ENCODE measurements around the gene AGRN.
"Not testable (repeated sequence)": the region's sequence is repeated elsewhere in the genome, so short reads cannot be mapped to it uniquely, and the experiment has no call there.

AGRN gene

DNA sequence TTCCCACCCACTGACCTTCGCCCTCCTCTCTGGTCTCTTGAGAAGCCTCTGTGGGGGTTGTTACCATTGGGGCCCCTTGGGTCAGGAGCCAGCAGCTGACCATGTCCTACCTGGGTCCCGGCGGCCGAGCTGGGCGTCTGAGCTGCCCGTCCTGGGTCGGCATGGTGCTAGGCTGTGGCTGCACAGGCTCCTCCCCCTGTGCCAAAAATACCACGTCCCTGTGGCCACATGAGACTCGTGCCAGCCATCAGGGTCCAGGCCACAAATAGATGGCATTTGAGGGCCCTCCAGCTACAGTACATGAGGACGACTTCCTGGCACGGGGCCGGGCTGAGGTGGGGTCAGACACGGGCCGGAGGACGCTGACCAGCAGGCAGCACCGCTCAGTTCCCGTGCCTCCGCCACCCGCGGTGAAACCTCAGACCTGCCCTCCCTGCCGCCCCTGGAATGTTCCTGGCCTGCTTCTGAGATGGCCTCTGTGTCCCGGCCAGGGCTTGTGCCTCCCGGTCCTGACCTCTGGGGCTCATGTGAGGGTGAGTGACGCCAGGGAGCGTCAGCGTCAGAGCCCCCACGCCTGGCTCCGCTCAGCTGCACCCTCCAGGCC lies 37.9 kb upstream of the AGRN start, which contains the start of gene PERM1:
Gene PERM1 (minus strand): TSS at position 139 of the 604 bp plus-strand sequence. CDS start 1,064 bp downstream, outside the sequence.
- DNase-seq (ENCODE audit: low spot score), result no peak

DNA sequence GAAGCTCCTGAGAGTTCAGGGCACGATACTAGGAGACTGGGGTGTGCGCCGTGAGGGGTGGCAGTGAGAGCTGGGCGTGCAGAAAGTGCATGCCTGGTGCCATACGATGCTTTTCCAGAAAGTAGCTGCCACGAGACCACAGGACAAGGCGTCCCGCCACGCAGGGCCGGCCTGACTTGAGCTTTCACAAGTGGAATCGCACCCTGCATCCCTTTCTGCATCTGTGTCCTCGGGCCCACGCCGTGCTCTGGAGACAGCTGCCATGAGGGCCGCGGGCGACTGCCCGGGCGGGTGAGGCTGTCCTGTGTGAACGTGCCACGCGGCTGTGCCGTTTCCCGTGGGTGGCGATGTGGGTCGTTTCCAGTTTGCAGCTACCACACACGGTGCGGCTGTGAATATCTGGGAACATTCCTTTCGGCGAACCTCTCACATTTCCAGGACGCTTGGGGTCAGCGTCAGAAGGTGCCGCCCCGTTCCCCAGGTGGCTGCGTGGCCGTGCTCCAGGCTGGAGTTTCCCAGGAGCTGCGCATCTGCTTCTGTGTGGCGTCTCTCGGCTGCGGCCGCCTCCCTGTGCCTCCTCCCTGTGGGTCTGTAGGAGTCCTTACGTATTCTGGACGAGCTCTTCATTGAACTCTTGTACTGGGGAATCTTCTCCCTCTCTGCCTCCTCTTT lies 37.0 kb upstream of the AGRN start:
- DNase-seq (ENCODE audit: low spot score), result no peak

DNA sequence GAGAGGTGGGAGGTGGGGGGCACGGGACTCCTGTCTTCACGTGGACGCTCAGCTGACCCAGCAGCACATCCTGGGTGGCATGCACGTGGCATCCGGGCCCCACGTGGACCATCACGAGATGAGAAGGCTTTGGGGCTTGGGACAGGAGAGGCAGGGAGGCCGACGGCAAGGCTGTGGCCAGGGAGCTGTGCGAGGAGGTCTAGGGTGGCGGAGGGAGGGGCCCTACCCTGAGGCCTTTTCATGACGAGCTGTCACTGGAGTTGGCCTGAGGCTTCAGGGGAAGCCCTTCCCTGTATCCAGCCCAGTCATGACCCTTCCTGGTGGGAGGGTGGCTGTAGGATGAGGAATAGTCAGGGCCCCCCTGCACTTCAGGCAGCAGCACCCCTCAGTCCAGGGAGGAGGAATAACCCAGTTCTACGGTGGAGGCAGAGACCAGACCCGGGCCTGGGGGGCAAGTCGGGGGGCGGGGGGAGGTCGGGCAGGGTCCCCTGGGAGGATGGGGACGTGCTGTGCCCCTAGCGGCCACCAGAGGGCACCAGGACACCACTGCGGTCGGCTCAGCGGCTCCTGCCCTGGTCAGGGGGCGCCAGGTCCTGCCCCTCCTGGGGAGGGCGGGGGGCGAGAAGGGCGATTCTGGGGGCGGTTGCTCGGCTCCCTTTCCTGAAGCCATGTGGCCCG lies 36.0 kb upstream of the AGRN start:
- peak; percentile 41 for DNase-seq (ENCODE audit: low spot score)

DNA sequence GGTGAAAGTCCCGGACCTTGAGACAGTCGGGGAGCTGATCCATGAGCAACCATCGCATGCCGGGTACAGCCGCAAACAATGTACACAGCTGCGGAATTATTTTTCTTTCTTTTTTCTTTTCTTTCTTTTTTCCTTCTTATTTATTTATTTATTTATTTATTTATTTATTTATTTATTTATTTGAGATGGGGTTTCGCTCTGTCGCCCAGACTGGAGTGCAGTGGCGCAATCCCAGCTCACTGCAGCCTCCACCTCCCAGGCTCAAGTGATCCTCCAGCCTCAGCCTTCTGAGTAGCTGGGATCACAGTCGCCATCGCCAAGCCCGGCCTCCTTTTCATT lies 35.5 kb upstream of the AGRN start:
- DNase-seq (ENCODE audit: low spot score), result no peak

GRCh38 chr1:985126-985525 lies 34.8 kb upstream of the AGRN start:
- no peak for DNase-seq (ENCODE audit: low spot score)

GRCh38 chr1:988061-988460 lies 31.9 kb upstream of the AGRN start:
- DNase-seq (ENCODE audit: low spot score), result not testable (repeated sequence)

DNA sequence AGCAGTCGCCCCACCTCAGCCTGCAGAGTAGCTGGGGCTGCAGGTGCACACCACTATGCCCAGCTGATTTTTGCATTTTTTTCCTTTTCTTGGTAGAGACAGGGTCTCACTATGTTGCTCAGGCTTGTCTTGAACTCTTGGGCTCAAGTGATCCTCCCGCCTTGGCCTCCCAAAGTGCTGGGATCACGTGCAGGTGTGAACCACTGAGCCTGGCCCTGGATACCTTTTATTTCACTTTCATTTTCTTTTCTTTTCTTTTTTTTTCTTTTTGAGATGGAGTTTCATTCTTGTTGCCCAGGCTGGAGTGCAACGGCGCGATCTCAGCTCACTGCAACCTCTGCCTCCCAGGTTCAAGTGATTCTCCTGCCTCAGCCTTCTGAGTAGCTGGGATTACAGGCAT lies 28.6 kb upstream of the AGRN start:
- not testable (repeated sequence) for DNase-seq (ENCODE audit: low spot score)

DNA sequence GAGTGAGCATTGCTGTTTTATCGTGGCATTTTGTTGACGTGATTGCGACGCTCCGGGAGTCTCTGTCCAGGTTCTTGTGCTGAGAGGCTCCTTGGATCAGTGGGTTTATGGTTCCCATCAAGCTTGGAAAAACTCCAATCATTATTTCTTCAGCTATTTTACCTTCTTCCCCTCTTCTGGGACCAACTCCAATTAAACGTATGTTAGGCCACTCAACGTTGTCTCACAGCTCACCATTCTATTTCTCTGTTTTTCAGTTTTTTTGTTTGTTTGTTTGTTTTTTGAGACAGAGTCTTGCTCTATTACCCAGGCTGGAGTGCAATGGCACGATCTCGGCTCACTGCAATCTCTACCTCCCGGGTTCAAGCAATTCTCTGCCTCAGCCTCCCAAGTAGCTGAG lies 28.0 kb upstream of the AGRN start:
- DNase-seq (ENCODE audit: low spot score), result no peak

- no peak for DNase-seq (ENCODE audit: low spot score)
Measured at GRCh38 chr1:992362-992761, 27.6 kb upstream of the AGRN start.

DNA sequence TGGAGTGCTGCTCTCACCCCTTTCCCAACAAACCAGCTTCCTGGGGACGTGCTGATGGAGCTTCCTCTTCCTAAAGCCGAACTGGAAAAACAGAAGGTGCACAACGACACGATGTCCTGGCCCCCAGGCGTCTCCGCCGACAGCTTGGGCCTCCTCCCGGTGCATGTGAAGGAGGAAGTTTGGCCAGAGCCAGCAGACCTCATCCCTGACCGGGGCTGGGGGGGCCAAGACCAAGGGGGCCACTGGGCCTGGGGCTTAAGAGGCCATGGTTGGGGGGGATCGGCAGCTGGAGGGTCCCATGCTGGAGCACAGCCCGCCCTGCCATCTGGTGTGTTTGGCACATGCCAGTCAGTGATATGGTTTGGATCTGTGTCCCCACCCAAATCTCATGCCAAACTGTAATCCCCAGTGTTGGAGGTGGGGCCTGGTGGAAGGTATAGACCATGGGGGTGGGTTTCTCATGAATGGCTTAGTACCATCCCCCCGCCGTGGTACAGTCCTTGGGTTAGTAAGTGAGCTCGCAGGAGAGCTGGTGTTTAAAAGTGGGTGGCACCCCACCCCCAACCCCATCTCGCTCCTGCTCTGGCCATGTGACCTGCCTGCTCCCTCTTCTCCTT lies 26.4 kb upstream of the AGRN start:
- DNase-seq (ENCODE audit: low spot score), result no peak

GRCh38 chr1:994546-994945 lies 25.4 kb upstream of the AGRN start:
- not testable (repeated sequence) for DNase-seq (ENCODE audit: low spot score)

DNA sequence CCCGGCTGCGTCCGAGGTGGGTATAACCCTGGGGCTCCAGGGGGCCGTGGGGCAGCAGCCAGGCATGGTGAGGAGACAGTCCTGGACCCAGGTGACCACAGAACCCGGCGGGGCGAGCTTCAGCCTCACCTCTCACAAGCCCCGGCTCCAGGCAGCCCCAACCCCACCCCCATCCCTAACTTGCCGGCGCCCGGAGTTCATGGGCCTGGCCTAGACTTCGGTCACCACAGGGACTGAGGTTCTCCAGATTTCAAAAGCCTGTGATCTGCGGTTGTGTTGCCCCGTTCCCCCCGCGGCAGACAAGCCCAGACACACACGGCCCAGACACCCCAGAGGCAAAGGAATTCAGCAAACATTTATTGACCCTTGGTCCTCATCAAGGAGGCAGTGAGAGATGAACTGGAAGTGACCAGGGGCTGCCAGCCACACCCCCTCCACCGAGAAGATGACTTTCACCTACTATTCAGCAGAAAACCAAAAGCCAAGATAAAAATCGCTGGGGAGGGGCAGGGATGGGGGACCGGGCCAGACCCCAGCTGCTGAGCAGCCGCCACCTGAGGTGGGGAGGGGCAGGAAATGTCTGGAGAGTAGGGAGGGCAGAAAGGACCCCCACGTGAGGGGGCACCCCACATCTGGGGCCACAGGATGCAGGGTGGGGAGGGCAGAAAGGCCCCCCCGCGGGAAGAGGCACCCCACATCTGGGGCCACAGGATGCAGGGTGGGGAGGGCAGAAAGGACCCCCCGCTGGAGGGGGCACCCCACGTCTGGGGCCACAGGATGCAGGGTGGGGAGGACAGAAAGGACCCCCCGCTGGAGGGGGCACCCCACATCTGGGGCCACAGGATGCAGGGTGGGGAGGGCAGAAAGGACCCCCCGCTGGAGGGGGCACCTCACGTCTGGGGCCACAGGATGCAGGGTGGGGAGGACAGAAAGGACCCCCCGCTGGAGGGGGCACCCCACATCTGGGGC lies 24.0 kb upstream of the AGRN start:
- DNase-seq (ENCODE audit: low spot score), result no peak

DNA sequence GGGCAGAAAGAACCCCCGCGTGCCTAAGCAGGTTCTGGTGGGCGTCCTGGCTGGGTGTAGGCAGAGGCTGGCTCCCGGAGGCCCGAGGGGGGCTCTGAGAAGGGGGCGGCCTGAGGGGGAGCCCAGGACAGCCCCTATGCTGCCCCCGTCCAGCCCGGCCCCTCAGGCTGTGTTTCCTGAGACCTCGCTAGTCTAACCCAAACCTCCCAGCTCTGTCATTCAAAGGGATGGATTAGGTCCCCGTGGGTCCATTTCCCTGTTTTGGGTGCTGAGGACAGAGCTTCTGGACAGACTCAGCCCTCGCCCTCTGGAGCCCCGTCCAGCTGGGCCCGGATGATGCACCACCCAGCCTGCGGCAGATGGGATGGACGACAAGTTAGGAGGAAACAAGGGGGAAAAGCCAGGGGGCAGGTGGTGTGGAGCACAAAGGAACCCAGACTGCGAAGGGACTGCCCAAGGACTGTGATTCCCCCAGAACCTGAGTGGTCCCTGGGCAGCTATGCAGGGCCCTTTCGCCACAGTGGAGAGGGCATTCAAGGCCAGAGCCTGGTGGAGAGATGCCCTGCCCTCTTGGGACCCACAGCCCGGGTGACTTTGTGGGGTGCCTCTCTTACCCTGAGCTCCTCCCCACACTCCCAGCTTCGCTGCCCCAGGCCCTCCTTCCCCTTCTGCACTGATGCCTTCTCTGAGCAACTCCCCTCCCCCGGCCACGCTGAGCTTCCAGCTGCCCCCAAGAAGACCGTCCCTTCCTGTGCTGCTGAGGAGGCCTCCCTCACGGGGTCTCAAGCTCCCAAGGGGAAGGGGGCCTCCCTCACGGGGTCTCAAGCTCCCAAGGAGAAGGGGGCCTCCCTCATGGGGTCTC lies 22.8 kb upstream of the AGRN start:
- DNase-seq (ENCODE audit: low spot score), result no peak

- DNase-seq (ENCODE audit: low spot score), result no peak
Measured at GRCh38 chr1:997713-997992, 22.3 kb upstream of the AGRN start.

- DNase-seq (ENCODE audit: low spot score), result no peak
Measured at GRCh38 chr1:997993-998744, 21.8 kb upstream of the AGRN start.

GRCh38 chr1:998745-998994 lies 21.2 kb upstream of the AGRN start:
- DNase-seq (ENCODE audit: low spot score), result no peak

- no peak for DNase-seq (ENCODE audit: low spot score)
Measured at GRCh38 chr1:998995-999724, 20.8 kb upstream of the AGRN start.

DNA sequence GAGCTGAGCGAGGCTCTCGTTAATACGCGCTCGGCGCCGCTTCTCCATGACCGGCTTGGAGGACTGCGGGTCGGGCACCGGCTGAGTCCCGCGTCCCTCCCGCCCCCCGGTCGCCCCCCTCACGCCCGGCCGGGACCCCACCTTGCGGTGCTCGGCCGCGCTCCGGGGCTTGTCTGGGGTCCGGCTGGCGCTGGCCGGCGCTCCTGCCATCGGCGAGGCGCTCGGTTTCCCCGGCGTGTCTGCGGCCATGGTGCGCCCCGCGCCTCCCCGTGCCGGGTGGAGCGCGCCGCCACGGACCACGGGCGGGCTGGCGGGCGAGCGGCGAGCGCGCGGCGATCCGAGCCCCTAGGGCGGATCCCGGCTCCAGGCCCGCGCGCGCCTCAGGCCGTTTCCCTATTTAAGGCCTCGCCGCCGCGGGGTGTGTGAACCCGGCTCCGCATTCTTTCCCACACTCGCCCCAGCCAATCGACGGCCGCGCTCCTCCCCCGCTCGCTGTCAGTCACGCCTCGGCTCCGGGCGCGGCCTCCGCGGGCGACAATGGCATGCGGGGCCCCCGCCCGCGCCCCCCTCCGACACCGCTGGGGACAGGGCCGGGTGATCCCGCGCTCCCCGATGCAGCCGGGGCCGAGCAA lies 20.1 kb upstream of the AGRN start, which contains the start of gene HES4:
Gene HES4 (minus strand): TSS at position 373 of the 632 bp plus-strand sequence. CDS start 124 bp downstream, at position 249.
- no peak for DNase-seq (ENCODE audit: low spot score)

DNA sequence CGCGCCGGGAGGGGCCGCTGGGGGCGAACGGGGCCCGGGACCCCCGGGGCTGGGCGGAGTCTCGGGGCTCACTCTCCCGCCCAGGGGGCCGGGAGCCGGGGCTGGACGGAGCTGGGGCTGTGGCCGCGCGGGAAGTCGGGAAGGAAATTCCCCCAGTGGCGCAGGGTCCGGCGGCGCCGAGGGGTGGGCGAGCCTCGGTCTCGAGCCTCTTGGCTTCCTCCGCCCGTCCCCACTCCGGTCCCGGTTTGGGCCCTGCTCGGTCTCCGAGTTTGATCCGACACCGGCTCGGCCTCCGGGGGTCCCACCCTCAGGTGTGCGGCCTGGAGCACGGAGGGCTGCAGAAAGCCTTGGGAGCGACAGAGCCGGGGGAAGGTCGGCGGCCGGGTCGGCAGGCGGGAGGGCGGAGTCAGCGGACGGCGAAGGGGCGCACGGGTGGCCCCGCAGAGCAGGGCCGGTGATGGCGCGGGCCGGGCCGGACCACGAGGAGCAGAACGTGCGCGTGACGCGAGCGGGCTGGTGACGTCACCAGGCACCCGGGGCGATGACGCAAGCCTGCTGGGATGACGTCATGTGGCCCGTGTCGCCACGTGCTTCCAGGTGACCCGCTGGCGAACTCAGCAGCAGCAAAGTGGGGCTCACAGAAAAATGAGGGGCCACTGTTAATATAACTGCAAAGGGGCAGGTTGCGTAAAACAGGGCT lies 19.4 kb upstream of the AGRN start:
- DNase-seq (ENCODE audit: low spot score), result peak; percentile 40

Measured in CD4-positive, alpha-beta T cell treated with Interleukin-6 at 100 ng/mL for 8 hours (primary cell).